Fibroblast of pulmonary artery (primary cell): ENCODE results near the gene CCNJL.

ENCODE experiments used
- DNase-seq: peaks from one replicate; pipeline ENCODE4 v3.0.0-alpha.2; 2010; ENCODE audit warnings: low read depth
- H3K4me3 ChIP-seq: replicated peaks from 2 replicates; pipeline ENCODE4 v1.5.1; 2011; ENCODE audit warnings: low read depth, mild to moderate bottlenecking, control low read depth, low read length, moderate library complexity
- TF ChIP-seq, protein P1 (sequence below): IDR thresholded peaks from 2 replicates; pipeline ENCODE4 v1.5.1; 2011; ENCODE audit warnings: mild to moderate bottlenecking, control low read depth, low read length, inconsistent platforms; ENCODE audit errors: missing control alignments

CCNJL gene

DNA sequence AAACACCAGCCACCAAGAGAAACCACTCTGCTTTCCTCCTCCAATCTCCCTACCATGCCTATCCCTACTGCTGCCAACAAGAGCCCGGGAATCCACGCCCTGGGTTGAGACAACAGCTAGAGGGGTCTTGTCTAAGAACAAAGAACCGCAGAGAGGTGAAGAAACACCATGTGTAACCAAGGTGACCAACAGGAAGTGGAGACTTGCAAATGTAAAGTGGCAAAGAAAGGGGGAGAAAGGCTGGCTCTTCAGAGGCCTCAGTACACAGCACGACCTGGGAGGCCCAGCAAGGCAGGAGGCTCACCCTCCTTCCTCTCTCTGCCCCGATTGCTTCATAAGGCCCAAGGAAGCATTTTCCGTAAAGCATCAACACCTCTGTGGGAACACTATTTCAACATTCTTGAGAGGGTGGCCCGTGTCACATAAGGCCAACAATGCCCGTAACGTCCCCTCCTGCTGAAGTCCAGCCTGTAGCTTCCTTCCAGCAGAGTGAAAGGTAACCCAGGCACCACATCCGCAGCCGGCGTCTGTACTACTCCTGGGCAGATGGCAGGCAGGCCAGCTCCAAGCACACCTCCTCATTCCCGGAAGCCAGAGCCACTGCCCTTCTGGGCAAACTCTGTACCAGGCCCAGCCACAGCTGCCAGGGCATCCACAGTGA is 18.3 kb downstream of the CCNJL start:
- TF ChIP-seq, protein P1, sequence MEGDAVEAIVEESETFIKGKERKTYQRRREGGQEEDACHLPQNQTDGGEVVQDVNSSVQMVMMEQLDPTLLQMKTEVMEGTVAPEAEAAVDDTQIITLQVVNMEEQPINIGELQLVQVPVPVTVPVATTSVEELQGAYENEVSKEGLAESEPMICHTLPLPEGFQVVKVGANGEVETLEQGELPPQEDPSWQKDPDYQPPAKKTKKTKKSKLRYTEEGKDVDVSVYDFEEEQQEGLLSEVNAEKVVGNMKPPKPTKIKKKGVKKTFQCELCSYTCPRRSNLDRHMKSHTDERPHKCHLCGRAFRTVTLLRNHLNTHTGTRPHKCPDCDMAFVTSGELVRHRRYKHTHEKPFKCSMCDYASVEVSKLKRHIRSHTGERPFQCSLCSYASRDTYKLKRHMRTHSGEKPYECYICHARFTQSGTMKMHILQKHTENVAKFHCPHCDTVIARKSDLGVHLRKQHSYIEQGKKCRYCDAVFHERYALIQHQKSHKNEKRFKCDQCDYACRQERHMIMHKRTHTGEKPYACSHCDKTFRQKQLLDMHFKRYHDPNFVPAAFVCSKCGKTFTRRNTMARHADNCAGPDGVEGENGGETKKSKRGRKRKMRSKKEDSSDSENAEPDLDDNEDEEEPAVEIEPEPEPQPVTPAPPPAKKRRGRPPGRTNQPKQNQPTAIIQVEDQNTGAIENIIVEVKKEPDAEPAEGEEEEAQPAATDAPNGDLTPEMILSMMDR, result no peak
- H3K4me3 ChIP-seq, result no peak overlapping the region
- peak; percentile 18 for DNase-seq

DNA sequence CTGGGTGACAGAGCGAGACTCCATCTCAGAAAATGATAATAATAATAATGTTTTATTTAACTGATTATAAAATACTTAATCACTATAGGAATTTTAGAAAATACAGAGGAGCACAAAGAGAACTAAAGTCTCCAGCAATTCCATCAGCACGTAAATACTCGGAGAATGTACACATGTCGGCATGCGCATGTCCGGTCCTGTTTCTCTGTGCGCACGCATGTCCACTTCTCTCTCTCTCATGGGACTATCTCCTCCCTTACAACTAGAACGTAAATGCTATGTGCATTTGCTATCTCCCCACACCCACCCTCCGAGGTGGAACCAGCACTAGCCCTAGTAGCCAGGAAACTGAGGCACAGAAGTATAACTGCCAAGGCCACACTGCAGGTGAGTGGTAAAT is 19.0 kb downstream of the CCNJL start:
- TF ChIP-seq, protein P1, result no peak
- no peak for DNase-seq
- H3K4me3 ChIP-seq, result no peak overlapping the region

DNA sequence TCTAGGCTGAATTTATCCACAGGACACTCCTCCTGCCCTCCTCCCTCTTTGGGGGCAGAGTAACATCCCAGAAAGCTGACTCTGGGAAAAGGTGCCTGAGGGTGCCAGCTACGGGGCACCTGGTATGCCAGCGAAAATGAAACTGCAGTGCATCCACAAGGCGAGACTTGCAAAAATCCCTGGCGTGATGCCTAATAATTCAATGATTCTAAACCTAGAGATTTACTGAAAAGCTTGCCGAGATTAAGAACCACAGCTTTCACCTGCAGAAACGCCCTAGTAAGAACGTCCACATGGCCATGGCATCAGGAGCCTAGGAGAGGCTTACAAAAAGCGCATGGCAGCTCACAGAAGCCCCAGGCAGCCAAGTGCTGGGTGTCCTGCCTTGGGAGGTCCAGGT is 20.9 kb downstream of the CCNJL start:
- DNase-seq, result no peak
- TF ChIP-seq, protein P1, result no peak
- no peak overlapping the region for H3K4me3 ChIP-seq

DNA sequence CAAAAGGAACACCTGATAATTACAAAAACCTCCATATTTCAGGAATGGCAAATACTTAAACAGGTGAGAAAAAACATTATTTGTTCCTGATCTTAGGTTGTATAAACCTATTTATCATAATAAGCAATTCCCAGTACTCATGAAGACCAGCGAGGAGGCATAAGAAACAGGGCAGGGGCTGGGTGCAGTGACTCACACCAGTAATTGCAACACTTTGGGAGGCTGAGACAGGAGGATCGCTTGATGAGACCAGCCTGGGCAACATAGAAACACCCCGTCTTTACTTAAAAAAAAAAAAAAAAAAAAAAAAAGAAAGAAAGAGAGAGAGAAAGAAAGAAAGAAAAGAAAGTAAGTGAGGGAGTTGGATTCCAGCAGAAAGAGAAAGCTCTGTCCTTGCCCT is 21.6 kb downstream of the CCNJL start:
- no peak for DNase-seq
- H3K4me3 ChIP-seq, result no peak overlapping the region
- TF ChIP-seq, protein P1, result no peak

DNA sequence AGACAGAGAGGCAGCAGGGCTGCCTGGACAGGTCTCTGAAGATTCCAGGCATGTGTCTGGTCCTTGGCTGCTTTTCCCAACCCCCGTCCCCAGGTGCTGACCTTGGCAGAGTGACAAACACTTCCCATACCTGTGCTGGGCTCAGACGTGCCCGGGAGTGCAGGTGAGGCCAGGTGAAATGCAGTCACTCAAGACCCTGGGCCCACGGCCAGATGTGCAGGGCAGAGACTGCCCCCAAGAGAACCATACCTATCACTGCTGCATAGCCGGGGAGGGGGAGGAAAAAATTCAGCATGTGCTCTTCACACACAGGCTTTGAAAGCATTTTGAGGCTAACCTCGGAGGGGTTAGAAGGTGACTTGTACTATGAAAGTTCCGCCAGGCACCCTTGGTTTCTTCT is 22.6 kb downstream of the CCNJL start:
- no peak for DNase-seq
- TF ChIP-seq, protein P1, result no peak
- H3K4me3 ChIP-seq, result no peak overlapping the region

DNA sequence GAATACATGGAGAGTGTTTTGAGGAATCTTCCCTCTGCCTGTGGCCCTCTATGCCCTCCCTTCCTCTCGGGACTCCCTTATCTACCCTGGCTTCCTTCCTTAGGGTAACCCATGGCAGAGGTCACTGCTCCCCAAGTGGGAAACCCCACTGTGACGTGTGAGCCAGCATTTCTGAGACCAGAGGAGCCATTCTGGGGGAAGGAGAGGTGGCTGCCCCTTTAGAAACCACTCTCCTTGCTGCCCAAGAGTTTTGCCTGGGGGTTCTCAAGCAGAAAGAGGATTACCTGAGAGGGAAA is 23.1 kb downstream of the CCNJL start:
- TF ChIP-seq, protein P1, result no peak
- H3K4me3 ChIP-seq, result no peak overlapping the region
- no peak for DNase-seq

DNA sequence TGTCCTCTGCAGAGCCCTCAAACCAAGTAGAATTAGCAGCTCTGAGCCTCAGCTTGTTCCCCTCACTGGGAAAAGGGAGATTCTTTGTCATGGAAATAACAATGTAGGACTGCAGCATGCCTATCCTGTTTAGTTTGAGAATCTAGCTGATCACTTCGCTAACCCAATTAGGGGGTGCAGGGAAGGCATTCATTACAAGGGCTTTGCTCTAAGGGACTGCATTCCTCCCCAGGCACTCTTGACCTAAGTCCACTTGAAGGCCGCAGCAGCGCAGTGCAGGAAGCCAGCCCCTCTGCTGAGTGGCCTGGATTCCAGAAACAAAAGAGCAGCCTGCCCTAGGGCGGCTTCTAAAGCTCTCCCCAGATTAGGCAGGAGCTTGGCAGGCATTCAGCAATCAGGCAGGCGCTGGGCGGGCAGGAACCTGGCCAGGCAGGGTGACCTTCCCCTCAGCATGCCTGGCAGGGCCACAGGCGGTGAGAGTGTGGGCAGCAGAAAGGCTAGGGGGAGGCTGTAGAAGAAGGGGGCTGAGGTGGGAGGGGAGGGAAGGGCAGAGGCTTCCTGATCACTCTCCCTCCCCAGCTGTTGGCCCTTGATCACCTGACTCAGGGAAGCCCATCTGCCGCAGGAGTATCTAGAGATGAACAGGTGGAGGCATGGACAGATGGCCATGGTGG is 24.8 kb downstream of the CCNJL start:
- peak; percentile 33 for DNase-seq
- TF ChIP-seq, protein P1, result no peak
- no peak overlapping the region for H3K4me3 ChIP-seq
